Ramos (cell line): ENCODE results near the gene AGBL4.

Source experiments
- in situ Hi-C: fragments of 300-500 bp; cut with MboI; formaldehyde crosslinking; loops from one replicate; pipeline ENCODE4 v1.14.3; 2022; ENCODE audit warnings: low sequenced_read_pairs; ENCODE audit not compliant: unreplicated experiment

The AGBL4 gene

GRCh38 chr1:48803474-48803873 lies 1220.3 kb downstream of the AGBL4 start:
- in situ Hi-C loops, result no loop called here

- in situ Hi-C loops, result no loop called here
Measured at GRCh38 chr1:48794816-48795215, 1228.9 kb downstream of the AGBL4 start.

- in situ Hi-C loops, result no loop called here
Measured at GRCh38 chr1:48793863-48794262, 1229.9 kb downstream of the AGBL4 start.

GRCh38 chr1:48792961-48793360 lies 1230.8 kb downstream of the AGBL4 start:
- in situ Hi-C loops, result no loop called here

GRCh38 chr1:48790397-48790796 lies 1233.4 kb downstream of the AGBL4 start:
- in situ Hi-C loops, result no loop called here

GRCh38 chr1:48789903-48790302 lies 1233.9 kb downstream of the AGBL4 start:
- in situ Hi-C loops, result no loop called here

- in situ Hi-C loops, result no loop called here
Measured at GRCh38 chr1:48785869-48786268, 1237.9 kb downstream of the AGBL4 start.

- in situ Hi-C loops, result no loop called here
Measured at GRCh38 chr1:48784301-48784700, 1239.5 kb downstream of the AGBL4 start.

GRCh38 chr1:48777219-48777895 lies 1246.4 kb downstream of the AGBL4 start:
- in situ Hi-C loops, result no loop called here

GRCh38 chr1:48776393-48777218 lies 1247.1 kb downstream of the AGBL4 start, which contains the start of gene BEND5:
Gene BEND5, minus strand, starts transcription at chr1:48776891. Its CDS starts 60 bp downstream, at chr1:48776831.
- in situ Hi-C loops, result no loop called here

- in situ Hi-C loops, result no loop called here
Measured at GRCh38 chr1:48775831-48776392, 1247.8 kb downstream of the AGBL4 start.

- in situ Hi-C loops, result no loop called here
Measured at GRCh38 chr1:48773133-48773532, 1250.6 kb downstream of the AGBL4 start.

GRCh38 chr1:48772211-48772610 lies 1251.5 kb downstream of the AGBL4 start:
- in situ Hi-C loops, result no loop called here

GRCh38 chr1:48771561-48771960 lies 1252.2 kb downstream of the AGBL4 start:
- in situ Hi-C loops, result no loop called here

- in situ Hi-C loops, result no loop called here
Measured at GRCh38 chr1:48767975-48768510, 1255.7 kb downstream of the AGBL4 start.

GRCh38 chr1:48765335-48765734 lies 1258.4 kb downstream of the AGBL4 start:
- in situ Hi-C loops, result no loop called here

GRCh38 chr1:48761986-48762385 lies 1261.8 kb downstream of the AGBL4 start:
- in situ Hi-C loops, result no loop called here

GRCh38 chr1:48761411-48761810 lies 1262.3 kb downstream of the AGBL4 start:
- in situ Hi-C loops, result no loop called here

GRCh38 chr1:48760857-48761256 lies 1262.9 kb downstream of the AGBL4 start:
- in situ Hi-C loops, result no loop called here

- in situ Hi-C loops, result no loop called here
Measured at GRCh38 chr1:48758976-48759375, 1264.8 kb downstream of the AGBL4 start.

GRCh38 chr1:48757363-48757762 lies 1266.4 kb downstream of the AGBL4 start:
- in situ Hi-C loops, result no loop called here
